NCI-H748 (cell line): ENCODE data around the gene KRTAP2-4.
"Not testable (repeated sequence)": the region's sequence is repeated elsewhere in the genome, so short reads cannot be mapped to it uniquely, and the experiment has no call there.

Experiments
- DNase-seq: peaks from one replicate; lab custom pipeline; 2025; ENCODE audit not compliant: unreplicated experiment; lab: John Stamatoyannopoulos, UW

The KRTAP2-4 gene, protein sequence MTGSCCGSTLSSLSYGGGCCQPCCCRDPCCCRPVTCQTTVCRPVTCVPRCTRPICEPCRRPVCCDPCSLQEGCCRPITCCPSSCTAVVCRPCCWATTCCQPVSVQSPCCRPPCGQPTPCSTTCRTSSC

GRCh38 chr17:41065829-41066624 is at the start of gene KRTAP2-4:
TSS of gene KRTAP2-4 (minus strand) at chr17:41065879. CDS start at chr17:41065845, 34 bp downstream.
- no peak for DNase-seq

- no peak for DNase-seq
These were observed 45.6 kb upstream of the KRTAP2-4 start for GRCh38 chr17:41111151-41111885.

DNA sequence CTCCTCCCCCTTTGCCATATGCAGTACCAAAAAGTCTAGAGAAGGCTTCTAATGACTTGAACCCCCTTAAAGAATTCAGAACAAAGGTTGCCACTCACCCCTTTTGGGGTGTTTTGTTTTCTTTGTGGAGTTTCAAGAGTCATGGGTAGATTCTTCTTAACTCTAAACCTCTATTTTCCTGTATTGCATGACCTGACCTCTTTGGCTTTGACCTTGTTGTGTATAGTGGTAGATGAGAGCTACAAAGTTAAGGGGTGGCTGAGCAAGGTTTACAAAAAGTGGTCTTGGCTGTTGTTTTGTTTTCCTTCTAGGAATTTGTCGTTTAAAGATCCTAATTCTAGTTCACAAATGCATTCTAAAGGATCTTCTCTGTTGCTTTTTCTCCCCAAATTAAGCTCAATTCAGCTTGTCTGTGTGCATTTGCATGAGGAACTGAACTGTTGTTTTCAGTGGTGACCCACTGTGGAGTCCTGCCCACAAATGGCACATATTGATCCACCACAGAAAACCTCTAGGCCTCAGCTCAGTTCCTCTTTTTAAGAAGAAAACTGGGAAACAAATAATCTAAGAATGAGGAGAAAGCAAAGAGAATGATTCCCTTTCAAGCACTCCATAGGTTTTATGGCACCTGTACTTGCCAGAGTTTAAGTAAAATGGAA is 43.2 kb upstream of the KRTAP2-4 start:
- not testable (repeated sequence) for DNase-seq

GRCh38 chr17:41107941-41108450 is 42.3 kb upstream of the KRTAP2-4 start:
- no peak for DNase-seq

DNA sequence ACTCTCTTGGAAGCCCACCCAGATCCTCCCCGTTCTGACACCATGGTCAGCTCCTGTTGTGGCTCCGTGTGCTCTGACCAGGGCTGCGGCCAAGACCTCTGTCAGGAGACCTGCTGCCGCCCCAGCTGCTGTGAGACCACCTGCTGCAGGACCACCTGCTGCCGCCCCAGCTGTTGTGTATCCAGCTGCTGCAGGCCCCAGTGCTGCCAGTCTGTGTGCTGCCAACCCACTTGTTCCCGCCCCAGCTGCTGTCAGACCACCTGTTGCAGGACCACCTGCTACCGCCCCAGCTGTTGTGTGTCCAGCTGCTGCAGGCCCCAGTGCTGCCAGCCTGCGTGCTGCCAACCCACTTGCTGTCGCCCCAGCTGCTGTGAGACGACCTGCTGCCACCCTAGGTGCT is 39.7 kb upstream of the KRTAP2-4 start, which contains the start of gene KRTAP4-9:
KRTAP4-9 (plus strand) TSS at position 43 of the 400 bp plus-strand sequence; CDS start at position 43, 0 bp downstream.
- peak; percentile 9 for DNase-seq

- DNase-seq: not testable (repeated sequence)
These were observed 38.8 kb upstream of the KRTAP2-4 start for GRCh38 chr17:41104386-41105038.

DNA sequence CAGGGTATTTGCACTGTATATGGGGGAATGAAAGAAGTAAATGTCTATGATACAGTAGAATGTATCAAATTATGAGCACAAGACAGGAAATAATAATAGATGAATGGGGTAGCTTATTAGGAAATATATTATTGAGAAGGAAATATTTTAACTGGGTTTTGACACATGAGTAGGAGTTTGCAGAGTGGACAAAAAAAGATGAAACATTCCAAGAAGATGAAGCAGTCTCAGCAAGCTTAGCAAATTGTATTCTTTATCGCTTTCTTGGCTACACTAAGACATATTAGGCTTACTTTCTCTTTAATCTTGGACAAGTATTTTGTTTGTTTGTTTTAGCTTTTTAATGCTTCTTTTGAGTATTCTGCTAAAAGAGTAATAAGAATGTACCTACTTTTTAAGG is 38.2 kb upstream of the KRTAP2-4 start:
- DNase-seq: no peak

DNA sequence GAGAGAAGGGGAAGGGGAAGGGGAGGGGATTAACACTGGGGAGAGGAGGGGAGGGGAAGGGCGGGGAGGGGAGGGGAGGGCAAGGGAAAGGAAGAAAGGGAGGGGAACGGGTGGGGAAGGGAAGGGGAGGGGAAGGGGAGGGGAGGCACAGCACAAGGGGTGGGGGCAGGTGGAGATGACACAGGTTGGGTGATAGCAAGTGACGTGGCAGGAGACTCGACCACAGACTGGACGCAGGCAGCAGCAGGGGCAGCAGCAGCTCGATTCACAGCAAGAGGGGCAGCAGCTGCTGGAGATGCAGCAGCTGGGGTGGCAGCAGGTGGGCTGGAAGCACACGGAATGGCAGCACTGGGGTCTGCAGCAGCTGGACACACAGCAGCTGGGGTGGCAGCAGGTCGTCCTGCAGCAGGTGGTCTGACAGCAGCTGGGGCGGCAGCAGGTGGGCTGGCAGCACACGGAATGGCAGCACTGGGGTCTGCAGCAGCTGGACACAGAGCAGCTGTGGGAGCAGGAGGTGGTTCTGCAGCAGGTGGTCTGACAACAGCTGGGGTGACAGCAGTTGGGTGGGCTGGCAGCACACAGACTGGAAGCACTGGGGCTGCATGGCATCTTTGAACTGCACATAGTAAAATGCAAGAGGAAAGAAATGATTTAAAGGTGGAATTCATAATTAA is 36.0 kb upstream of the KRTAP2-4 start, which contains the start of gene KRTAP4-16:
KRTAP4-16 (minus strand) TSS at position 624 of the 674 bp plus-strand sequence; CDS start at position 624, 0 bp downstream.
- DNase-seq: peak; percentile 29

GRCh38 chr17:41099682-41100480 is 34.2 kb upstream of the KRTAP2-4 start:
- DNase-seq: not testable (repeated sequence)

GRCh38 chr17:41098481-41098880 is 32.8 kb upstream of the KRTAP2-4 start:
- no peak for DNase-seq

GRCh38 chr17:41098042-41098441 is 32.4 kb upstream of the KRTAP2-4 start, which contains the start of gene KRTAP4-8:
TSS of gene KRTAP4-8 (minus strand) at chr17:41098142. CDS start at chr17:41098084, 58 bp downstream.
- no peak for DNase-seq

DNA sequence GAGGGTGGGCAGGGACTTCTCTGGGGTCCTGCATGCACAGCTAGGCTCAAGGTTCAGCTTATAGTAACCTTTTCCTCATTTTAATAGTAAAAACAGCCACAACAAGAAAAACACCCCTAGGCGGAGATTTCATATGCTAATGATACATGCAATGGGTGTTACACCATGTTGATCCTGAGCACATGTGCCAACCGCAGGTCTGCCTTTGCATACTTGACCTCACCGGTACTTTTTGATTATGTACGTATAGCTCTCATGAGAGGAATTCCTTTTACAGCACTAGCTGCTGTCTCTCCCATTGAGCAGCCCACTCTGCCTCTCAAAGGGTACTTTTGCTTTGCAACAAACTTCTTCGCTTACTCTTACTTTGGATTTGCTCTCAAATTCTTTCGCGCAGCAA is 30.4 kb upstream of the KRTAP2-4 start:
- DNase-seq: no peak

GRCh38 chr17:41088760-41089352 is 23.2 kb upstream of the KRTAP2-4 start:
- DNase-seq: not testable (repeated sequence)

DNA sequence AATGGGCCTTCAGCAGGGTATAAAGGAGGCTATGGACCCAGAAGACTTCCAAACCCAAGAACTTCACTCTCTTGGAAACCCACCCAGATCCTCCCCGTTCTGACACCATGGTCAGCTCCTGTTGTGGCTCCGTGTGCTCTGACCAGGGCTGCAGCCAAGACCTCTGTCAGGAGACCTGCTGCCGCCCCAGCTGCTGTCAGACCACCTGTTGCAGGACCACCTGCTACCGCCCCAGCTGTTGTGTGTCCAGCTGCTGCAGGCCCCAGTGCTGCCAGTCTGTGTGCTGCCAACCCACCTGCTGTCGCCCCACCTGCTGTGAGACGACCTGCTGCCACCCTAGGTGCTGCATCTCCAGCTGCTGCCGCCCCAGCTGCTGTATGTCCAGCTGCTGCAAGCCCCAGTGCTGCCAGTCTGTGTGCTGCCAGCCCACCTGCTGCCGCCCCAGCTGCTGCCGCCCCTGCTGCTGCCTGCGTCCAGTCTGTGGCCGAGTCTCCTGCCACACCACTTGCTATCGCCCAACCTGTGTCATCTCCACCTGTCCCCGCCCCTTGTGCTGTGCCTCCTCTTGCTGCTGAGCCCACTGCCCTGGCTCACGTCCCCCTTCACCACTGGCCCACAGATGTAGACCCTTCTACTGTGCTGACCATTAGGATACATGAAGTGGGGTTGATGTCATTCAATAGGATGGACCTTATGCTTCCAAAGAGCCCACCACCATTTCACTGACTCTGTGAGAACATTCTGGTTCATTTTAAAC is 18.6 kb upstream of the KRTAP2-4 start, which contains the start of gene KRTAP4-7:
KRTAP4-7 (plus strand) TSS at position 51 of the 757 bp plus-strand sequence; CDS start at position 108, 57 bp downstream.
- peak; percentile 39 for DNase-seq

DNA sequence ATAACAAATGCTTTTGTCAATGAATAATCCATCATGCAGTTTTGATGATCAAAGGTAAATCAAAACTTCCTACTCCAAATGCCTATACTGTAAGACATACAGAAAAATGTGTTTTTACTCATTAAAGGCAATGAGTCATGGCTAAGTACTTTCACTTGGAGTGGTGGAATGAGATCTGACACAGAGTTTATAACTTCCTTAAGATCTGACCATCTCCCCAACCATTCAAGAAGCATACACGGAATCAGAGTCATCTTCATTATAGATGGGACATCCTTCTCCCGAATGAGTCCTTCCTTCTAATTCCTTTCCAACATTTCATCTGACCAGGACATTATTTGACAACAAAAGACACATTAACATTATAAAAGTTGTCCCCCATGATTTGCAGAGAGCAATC is 17.7 kb upstream of the KRTAP2-4 start:
- DNase-seq: not testable (repeated sequence)

GRCh38 chr17:41082626-41083025 is 16.9 kb upstream of the KRTAP2-4 start:
- peak; percentile 9 for DNase-seq

DNA sequence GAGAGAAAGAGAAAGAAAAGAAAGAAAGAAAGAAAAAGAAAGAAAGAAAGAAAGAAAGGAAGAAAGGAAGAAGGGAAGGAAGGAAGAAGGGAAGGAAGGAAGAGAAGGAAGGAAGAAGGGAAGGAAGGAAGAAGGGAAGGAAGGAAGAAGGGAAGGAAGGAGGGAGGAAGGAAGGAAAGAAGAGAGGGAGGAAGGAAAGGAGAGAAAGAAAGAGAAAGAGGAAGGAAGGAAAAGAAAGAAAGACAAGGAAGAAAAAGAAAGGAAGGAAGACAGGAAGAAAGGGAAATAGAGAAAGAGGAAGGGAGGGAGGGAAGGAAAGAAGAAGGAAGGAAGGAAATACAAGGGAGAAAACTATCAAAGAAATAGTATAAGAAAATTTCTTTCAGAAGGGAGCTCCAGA is 11.1 kb upstream of the KRTAP2-4 start:
- DNase-seq: no peak

DNA sequence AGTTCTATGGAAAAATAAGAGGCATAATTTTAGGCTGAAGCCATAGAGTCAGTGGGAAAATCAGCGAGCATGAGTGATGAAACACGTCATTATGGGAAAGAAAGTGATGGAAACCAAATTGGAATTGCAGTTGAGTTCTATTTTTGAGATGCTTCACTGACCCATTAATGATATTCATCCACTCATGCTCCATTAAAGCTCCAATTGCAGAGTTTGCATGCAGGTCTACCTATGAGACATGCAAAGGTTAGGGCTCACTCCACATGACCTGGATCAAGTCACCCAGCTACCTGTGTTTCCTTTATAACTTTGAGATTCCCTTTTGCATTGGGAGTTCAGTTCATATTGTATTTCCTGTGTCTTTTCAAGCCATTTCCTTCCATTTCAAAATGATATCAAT is 8.0 kb upstream of the KRTAP2-4 start:
- DNase-seq: no peak
